Chondrocyte (in vitro differentiated cells): ENCODE measurements around the gene TCEAL5. TPM values are rescaled to one million over a fixed set of nuclear protein-coding genes. Genes with fewer than 3 reads are reported as not detected.
A peak's percentile ranks its signal among the peaks of the same experiment; 100 is the strongest.

ENCODE experiments used
- DNase-seq: peaks from one replicate; pipeline ENCODE4 v3.0.0; 2021; ENCODE audit warnings: mixed read lengths, low spot score
- H3K27ac Mint-ChIP-seq: one replicate; pipeline ENCODE4 v1.8.0; 2021; ENCODE audit warnings: mild to moderate bottlenecking, moderate library complexity, mixed read lengths; ENCODE audit not compliant: unreplicated experiment
- H3K27me3 Mint-ChIP-seq: 2 replicates; pipeline ENCODE4 v1.8.0; 2021; ENCODE audit warnings: low read depth, mixed read lengths
- H3K36me3 Mint-ChIP-seq: 2 replicates; pipeline ENCODE4 v1.8.0; 2021; ENCODE audit warnings: low read depth, mixed read lengths
- H3K4me1 Mint-ChIP-seq: 2 replicates; pipeline ENCODE4 v1.8.0; 2021; ENCODE audit warnings: low read depth, mild to moderate bottlenecking, mixed read lengths
- H3K4me3 Mint-ChIP-seq: one replicate; pipeline ENCODE4 v1.8.0; 2021; ENCODE audit warnings: mild to moderate bottlenecking, moderate library complexity, mixed read lengths; ENCODE audit not compliant: unreplicated experiment
- H3K9me3 Mint-ChIP-seq: 2 replicates; pipeline ENCODE4 v1.8.0; 2021; ENCODE audit warnings: low read depth, mixed read lengths
- total RNA-seq: library from RNA; stranded (reverse); gene quantifications from 3 replicates; pipeline ENCODE4 v1.2.1, GENCODE V29; 2021
- TF ChIP-seq, protein P1 (sequence below): fragments of 200-600 bp; sonication (generic); IDR thresholded peaks from 2 replicates; pipeline ENCODE4 v1.5.0; 2021; ENCODE audit warnings: antibody characterized with exemption, mild to moderate bottlenecking, moderate library complexity

TCEAL5 gene
- total RNA-seq, 1 donor from 2014 or later, result not detected

DNA sequence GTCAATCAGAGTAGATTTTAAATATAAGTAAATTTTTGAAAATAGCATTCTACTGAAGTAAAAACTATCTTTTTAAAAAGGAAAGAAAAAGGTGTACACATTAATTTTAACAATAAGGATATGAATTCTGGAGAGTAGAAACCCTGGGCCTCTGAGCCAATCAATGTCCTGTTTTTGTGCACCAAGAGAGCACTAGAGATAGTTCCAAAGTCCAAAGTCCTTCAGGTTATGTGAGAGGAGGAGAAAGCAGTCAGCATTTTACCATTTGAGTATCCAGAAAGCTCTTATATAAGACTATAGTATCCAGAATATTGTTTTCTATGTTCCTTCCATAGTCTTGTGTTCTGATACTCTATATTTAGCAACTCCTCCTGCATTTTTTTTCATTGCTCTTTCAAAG lies 18.3 kb downstream of the TCEAL5 start:
- H3K4me1 Mint-ChIP-seq, result peaks cover 10% of the 10 kb centered on the region
- DNase-seq, result no peak
- H3K36me3 Mint-ChIP-seq, result peaks cover 9% of the 10 kb centered on the region
- no peak overlapping the region for H3K4me3 Mint-ChIP-seq
- H3K27me3 Mint-ChIP-seq, result peaks cover 9% of the 10 kb centered on the region
- H3K27ac Mint-ChIP-seq, result no peak overlapping the region
- TF ChIP-seq, protein P1, sequence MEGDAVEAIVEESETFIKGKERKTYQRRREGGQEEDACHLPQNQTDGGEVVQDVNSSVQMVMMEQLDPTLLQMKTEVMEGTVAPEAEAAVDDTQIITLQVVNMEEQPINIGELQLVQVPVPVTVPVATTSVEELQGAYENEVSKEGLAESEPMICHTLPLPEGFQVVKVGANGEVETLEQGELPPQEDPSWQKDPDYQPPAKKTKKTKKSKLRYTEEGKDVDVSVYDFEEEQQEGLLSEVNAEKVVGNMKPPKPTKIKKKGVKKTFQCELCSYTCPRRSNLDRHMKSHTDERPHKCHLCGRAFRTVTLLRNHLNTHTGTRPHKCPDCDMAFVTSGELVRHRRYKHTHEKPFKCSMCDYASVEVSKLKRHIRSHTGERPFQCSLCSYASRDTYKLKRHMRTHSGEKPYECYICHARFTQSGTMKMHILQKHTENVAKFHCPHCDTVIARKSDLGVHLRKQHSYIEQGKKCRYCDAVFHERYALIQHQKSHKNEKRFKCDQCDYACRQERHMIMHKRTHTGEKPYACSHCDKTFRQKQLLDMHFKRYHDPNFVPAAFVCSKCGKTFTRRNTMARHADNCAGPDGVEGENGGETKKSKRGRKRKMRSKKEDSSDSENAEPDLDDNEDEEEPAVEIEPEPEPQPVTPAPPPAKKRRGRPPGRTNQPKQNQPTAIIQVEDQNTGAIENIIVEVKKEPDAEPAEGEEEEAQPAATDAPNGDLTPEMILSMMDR, result no peak
- peaks cover 5% of the 10 kb centered on the region for H3K9me3 Mint-ChIP-seq

GRCh38 chrX:103256651-103257050 lies 19.9 kb downstream of the TCEAL5 start:
- TF ChIP-seq, protein P1, result no peak
- Mint-ChIP-seq H3K4me3 (no peak overlapping the region), H3K9me3 (no peaks in the 10 kb centered on the region), H3K4me1 (peaks cover 10% of the 10 kb centered on the region), H3K36me3 (peaks cover 7% of the 10 kb centered on the region), H3K27ac (no peak overlapping the region), H3K27me3 (peaks cover 5% of the 10 kb centered on the region)
- no peak for DNase-seq

GRCh38 chrX:103254921-103255493 lies 21.5 kb downstream of the TCEAL5 start, which contains the start of gene TCEAL8:
TCEAL8 (minus strand) TSS chrX:103255155; CDS start chrX:103253979, 1,176 bp downstream.
- no peaks in the 10 kb centered on the region for H3K9me3 Mint-ChIP-seq
- H3K36me3 Mint-ChIP-seq, result peaks cover 7% of the 10 kb centered on the region
- peaks cover 5% of the 10 kb centered on the region for H3K27me3 Mint-ChIP-seq

GRCh38 chrX:103254171-103254824 lies 22.3 kb downstream of the TCEAL5 start:
- H3K27ac Mint-ChIP-seq, result peak overlapping the region; percentile 81
- TF ChIP-seq, protein P1, result no peak
- no peaks in the 10 kb centered on the region for H3K9me3 Mint-ChIP-seq
- no peak for DNase-seq
- peak overlapping the region; percentile 93 for H3K4me3 Mint-ChIP-seq
- peaks cover 10% of the 10 kb centered on the region for H3K4me1 Mint-ChIP-seq
- H3K27me3 Mint-ChIP-seq, result peaks cover 5% of the 10 kb centered on the region
- H3K36me3 Mint-ChIP-seq, result peaks cover 7% of the 10 kb centered on the region

More at GRCh38 chrX:103254921-103255493, 21.5 kb downstream of the TCEAL5 start, which contains the start of gene TCEAL8:
- peak within 1 kb of the TSS; percentile 93 for H3K4me3 Mint-ChIP-seq
- no peak for DNase-seq
- TF ChIP-seq, protein P1, result no peak
- H3K27ac Mint-ChIP-seq, result peak within 1 kb of the TSS; percentile 81
- H3K4me1 Mint-ChIP-seq, result peaks cover 10% of the 10 kb centered on the region

DNA sequence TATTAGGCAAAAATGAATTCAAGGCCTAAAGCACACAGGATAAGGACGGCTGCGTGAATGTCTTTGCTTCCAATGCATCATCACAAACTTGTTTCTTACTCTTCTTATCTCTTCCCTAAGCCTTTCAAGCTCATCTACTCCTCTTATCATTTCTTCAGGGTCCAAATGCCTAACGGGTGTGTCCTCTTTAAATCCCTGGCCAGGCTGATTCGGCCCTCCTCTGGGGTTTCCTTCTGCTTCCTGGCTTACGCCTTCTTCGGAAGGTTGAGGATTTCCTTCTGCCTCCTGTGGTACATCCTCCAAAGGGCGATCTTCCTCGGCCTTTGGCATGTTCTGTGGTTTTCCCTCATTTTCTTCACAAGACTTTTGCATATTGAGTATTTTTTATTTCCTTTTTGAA lies 22.9 kb downstream of the TCEAL5 start:
- DNase-seq, result no peak
- H3K36me3 Mint-ChIP-seq, result peaks cover 7% of the 10 kb centered on the region
- H3K27ac Mint-ChIP-seq, result peak overlapping the region; percentile 81
- TF ChIP-seq, protein P1, result no peak
- no peaks in the 10 kb centered on the region for H3K9me3 Mint-ChIP-seq
- H3K4me3 Mint-ChIP-seq, result peak overlapping the region; percentile 93
- H3K4me1 Mint-ChIP-seq, result peaks cover 10% of the 10 kb centered on the region
- no peaks in the 10 kb centered on the region for H3K27me3 Mint-ChIP-seq
